ENCODE measurements around the gene CAD.

Gene CAD

DNA sequence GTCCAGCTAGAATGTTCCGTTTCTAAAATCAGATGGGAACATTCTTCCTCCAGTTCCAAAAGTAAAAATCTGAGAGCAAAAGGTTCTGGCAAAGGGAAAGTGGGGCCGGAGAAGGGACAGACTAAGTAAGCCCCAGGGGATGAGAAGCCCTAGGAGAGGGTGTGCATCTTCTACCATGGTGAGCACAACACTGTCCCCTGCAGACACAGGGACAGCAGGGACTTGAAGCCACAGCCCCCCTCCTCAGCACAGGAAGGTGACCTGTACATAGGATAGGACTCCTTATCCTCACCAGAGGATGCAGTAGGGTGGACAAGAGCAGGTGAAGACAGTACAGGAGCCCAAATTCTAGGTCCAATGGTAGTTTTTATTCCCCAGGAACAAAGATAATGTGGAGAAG lies 17.9 kb upstream of the CAD start:
- no peak for FAIRE-seq

DNA sequence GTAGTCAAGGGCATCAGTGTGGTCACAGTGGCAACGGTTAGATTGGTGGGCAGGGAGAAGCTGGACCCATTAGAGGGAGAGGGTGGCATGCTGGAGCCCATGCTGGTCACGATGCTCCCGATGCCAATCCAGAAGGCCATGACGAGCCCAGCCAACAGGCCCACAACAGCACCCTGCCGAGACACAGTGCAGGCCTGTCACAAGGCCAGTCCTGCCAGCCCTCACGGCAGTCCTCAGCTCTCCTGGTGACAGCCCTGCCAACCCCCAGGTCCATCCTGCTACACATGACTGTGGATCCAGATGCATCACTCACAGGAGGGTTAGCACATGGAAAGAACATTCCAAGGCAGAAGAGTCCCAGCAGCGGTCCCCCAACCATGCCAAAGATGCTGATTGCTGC lies 15.5 kb upstream of the CAD start:
- FAIRE-seq: no peak

DNA sequence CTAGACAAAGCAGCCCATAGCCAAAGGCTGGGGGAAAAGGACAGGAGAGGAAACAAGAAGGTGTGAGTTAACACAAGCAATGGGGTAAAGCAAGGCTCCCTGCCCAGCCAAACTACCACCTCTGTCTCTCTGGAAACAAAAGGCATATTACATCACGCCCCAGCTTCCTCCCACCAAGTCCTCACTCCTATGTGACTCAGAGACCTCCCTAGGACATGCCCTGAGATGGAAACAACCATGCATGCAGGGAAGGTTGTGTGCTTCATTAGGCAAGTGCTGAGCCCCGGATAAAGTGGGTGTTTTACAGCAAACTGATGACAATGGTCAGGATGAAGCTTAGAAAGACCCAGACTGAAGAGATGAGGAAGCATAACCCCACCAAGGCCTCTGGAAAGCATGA lies 14.3 kb upstream of the CAD start:
- FAIRE-seq: no peak

DNA sequence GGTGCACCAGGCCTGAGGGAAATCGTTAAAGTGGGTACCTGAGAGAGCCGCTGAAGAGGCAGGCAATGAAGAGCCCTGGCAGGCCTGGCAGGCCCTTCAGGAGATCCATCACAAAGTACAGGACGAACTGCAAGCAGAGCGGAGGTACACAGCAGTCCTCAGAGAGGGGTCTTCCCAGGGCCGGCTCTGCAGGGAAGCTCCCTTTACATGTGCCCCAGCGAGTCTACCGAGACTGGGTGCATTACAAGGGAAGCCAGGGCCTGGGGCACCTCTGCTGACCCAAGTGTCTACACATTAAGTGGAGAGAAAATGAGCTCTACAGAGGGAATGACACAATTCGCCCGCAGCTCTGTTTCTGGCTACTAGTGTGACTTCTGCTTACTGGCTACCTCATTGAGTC lies 13.4 kb upstream of the CAD start:
- FAIRE-seq: no peak

DNA sequence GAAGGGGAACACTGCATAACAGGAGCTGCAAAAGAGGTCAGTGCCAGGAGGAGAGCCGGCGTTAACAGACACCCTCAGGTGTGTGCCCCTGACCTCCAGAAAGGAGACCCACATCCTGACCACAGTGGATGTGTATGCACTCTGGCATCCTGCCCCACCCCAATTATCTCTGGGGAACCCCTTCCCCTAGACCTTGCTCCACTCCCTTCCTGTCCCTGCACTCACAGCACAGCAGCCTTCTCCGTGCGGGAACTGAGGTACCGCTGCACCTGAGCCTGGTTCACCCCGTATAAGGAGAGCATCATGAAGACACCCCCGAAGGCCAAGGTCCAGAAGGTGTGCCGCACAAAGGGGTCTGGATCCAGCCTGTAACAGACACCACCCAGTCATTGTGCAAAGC lies 12.6 kb upstream of the CAD start:
- FAIRE-seq: no peak

DNA sequence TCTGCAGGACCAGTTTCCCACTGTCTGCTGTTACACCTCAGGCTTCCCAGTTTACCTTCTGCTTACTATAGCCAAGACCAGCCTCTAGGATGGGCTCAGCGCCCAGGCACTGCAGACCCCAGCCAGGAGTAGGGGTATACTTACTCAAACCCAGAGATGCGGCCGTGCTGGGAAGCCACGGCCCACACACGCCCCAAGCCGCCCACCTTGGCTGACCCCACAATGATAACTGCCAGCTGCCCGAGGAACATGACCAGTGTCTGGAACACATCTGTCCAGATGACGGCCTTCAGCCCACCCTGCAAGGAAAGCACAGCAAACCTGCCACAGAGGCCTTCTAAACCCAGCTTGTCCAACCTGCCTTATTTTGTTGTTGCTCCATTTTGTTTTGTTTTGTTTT lies 12.0 kb upstream of the CAD start:
- FAIRE-seq: no peak

DNA sequence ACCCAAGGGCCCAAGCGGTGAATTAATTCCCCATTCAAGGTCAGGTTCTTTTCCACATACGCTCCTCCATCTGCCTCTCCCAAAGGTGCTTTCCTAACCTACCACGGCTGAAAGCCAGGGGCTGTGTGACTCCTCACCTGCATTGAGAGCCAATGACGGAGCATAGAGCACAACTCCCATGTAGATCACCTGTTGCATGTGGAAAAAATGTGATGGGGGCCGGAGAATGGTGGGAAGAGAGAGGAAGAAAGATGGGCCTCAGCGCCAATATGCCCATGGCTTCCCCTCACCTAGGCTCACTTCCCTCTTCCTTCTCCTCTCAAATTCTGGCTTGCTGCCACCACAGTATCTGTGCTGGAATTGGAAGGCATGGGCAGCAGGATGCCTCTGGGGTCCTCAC lies 10.8 kb upstream of the CAD start:
- no peak for FAIRE-seq

DNA sequence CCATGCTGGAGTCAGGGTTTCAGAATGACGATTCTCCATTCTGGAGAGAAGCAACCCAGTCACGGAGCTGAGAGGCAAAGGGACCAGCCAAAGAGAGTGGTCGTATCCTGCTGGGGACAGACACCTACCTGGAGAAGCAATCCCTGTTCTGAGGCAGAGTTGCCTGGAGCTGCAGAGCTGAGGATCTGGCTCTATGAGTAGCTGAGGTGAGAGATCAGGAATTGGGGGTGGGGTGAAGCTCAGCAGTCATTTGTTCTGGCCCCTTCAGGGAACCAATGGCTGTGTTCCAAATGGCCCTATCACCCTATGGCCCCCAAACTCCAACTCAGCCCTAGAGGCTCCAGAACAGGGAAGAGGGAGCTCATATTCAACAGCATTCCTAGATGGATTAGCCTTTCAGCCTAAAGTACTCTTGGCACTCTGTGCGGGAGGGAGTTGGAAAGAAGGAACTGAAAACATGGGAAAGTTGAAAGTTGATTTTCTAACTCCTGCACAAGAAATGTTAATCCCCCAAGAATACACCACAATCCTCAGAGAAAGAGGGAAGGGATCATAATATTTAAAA lies 8.6 kb upstream of the CAD start:
- no peak for FAIRE-seq

DNA sequence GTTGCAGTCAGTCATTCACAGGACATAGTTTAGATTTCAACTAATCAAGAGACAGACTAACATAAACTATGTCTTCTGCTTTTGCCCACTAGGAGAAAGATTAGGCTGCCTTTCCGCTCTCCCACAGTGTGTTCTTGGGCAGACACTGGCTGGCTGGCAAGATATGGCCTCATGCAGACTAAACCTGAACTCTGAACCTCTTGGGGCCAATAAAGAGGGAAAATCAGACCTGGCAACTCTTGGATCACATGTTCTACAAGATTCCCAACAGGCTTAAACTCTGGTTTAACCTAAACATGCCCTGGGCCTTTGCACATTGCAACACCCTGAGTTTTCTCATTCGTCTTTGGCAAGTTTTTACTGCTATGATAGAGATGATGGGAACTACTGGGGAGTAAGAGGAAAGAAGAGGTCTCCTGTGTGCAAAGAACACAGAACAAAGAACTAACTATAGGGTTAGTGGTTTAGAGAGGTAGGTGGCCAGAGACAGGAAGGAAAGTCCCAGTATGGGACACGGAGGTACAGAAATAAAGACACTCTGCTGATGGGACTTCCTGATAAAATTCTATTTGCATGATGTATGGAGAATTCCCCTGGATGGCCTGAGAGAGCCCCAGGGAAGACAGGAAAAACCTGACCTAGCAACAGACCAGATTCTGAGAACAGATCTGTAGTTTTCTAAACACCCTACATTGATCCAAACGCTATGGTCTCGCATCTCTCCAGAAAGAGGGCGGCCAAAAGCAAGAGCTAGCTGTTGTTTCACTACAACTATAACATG lies 7.4 kb upstream of the CAD start:
- FAIRE-seq: no peak

DNA sequence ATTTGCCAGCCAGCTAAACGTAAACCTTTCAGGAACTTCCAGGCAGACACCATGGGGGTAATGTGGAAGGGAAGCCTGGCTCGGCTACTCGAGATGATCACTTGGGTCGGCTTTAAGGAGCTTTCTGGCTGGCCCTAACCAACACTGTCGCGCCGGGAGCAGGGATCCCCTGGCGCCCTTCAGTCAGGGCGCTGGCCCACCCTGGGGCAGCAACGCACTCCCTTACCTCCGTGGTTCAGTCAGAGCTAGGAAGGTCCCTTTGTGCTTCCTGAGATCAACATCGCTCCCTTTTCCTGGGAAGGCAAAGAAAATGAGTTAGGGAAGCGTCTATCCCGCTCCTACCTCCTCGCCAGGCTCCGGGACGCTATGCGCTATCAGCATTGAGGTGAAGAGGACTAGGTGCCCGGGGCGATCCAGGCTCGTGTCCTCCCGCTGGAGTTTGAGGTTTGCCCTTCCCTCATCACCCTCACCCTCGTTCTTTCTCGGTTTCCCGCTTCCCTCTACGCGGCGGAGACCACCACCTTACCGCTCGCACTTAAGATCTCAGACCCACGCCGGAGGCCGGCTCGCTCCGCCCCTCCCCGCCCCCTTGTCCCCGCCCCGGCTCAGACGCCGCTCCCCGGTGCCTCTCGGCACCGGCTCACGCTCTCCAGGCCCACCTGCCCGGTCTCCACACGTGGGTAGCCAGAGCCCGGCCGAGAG lies 5.8 kb upstream of the CAD start:
- no peak for FAIRE-seq

DNA sequence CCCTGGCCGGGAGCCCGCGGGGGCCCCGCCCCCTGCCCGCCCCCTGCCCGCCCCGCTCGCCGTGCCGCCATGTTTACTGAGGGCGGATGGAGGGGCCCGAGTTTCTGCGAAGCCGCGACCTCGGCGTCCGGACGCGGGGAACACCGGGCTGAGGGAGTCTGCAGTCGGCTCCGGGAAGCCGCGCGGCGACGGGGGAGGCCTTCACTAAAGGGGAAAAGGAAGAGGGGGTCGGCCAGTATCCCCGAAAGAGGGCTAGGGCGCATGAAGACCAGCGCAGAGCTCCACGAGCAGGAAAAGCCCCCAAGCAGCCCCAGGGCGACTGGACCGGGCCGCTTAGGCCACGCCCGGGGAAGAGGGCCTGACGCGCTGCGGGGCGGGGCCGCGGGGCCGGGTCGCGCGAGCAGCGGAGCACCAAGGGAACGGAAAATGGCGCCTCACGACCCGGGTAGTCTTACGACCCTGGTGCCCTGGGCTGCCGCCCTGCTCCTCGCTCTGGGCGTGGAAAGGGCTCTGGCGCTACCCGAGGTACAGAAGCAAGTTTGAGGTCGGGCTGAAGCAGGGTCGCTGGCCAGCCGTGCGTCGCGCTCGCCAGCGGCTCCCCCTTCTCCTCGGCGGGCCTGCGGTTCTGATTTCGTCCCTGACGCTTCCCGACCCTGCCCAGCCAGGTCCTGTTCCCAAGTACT lies 5.1 kb upstream of the CAD start, which contains the start of the genes ATRAID and SLC5A6:
ATRAID (plus strand) TSS at position 99 of the 683 bp plus-strand sequence; CDS start at position 427, 328 bp downstream.
SLC5A6 (minus strand) TSS at position 326 of the 683 bp plus-strand sequence. CDS start 4,618 bp downstream, outside the sequence.
- no peak for FAIRE-seq

DNA sequence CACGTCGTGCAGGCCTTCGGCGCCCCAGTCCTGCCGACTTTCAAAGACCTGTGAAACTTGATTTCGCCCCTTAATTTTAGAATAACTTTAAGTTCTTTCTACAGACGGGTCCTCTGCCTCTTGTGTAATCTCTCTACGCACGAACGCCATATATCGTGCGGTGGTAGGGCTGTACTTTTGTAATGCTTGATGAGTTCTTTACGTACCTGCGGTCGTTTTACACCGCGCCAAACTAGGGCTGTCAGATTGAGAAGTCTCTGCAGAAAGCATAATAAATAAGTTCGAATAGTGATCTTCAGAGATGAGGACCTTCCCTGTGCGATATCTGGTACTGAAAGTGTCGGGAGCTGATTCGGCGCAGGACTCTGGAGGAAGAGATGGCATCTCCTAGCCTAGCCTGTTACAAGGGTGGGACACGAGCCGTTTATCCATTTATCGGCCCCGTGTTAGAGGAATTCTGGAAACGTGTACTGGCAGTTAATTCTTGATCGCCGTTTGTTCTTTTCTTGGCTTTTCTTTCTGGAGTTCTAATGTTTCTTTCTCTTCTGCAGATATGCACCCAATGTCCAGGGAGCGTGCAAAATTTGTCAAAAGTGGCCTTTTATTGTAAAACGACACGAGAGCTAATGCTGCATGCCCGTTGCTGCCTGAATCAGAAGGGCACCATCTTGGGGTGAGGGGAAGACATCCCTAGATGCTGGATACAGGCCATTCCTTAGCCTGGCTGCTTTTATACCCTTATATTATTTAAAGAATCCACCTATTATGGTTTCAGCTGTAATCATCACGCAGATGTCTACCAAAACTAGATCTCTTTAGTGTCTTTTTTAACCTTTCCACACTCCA lies 4.3 kb upstream of the CAD start:
- FAIRE-seq: no peak

DNA sequence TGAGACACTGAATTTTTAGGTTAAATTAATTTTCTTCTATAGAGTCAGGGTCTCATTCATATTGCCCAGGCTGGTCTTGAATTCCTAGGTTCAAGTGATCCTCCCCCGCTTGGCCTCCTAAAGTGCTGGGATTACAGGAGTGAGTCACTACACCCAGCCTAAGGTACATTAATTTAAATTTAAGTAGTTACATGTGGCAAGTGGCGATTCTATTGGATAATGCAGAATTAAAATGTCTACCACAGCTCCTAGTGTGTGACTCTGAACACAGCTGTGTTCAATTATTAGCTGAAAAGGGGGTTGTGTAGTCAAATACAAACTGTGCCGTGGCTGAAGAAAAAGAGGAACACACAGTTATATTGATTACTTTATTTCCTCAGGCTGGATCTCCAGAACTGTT lies 2.2 kb upstream of the CAD start:
- FAIRE-seq: no peak

DNA sequence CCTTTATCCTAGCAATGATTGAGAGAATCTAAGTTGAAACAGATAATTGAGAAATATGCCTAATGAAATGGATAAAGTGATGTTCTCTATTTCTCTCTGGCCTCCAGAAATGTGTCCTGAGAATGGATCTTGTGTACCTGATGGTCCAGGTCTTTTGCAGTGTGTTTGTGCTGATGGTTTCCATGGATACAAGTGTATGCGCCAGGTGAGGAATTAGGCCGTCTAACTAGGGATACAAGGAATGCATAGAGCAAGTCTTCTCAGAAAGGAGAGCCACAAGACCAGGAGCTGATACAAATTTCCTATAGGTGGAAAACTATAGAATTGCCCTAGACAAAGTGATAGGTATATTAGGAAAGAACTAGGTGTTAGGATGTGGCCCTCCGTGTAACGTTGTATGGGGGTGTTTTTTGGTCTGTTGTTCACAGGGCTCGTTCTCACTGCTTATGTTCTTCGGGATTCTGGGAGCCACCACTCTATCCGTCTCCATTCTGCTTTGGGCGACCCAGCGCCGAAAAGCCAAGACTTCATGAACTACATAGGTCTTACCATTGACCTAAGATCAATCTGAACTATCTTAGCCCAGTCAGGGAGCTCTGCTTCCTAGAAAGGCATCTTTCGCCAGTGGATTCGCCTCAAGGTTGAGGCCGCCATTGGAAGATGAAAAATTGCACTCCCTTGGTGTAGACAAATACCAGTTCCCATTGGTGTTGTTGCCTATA lies 592 bp upstream of the CAD start:
- no peak for FAIRE-seq

DNA sequence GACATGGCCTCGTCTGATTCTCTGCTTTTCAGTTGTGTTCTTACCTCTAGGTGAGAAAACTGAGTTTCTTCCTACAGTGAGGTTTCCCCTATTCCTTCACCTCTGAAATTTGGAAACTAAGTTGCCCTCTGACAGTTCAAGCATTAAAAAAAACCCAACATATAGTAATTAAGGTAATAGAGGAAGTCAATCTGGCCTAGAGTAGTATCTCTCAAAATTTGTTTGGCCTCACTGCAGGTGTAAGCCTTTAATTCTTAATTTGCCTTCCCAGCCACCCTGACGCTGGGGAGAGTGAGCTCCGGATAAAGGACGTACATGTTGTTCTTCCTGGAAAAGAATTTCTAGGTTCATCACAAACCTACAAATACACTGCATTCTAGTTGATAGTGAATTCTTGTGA lies 1.4 kb downstream of the CAD start:
- no peak for FAIRE-seq

DNA sequence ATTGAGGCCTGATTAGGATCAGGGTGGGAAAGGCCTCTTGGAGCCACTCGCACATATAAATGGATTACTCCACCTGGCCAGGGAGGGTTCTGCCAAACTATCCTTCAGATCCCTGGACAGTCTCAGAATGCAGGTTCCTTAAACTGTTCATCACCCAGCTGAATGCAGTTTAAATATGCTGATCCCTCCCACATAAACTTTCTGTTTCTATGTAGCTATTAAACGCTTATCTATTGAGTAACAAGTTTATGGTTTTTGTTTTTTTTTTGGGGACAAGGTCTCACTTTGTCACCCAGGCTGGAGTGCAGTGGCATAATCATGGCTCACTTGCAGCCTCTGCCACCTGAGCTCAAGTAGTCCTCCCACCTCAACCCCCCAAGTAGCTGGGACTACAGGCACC lies 1.9 kb downstream of the CAD start:
- no peak for FAIRE-seq

DNA sequence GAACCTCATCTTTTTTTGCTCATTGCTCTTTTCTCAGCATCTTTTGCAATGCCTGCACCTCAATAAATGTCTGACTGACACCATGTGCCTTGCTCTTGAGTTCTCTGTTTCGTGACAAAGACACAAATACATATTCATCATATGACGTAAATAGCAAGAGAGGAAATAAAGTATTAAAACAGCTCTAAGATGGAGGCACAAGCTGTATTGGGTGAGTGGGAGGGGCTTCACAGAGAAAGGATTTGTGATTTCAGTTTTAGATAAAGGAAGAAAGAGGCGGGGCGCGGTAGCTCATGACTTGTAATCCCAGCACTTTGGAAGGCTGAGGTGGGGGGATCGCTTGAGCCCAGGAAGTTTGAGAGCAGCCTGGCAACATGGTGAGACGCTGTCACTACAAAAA lies 2.9 kb downstream of the CAD start:
- no peak for FAIRE-seq

DNA sequence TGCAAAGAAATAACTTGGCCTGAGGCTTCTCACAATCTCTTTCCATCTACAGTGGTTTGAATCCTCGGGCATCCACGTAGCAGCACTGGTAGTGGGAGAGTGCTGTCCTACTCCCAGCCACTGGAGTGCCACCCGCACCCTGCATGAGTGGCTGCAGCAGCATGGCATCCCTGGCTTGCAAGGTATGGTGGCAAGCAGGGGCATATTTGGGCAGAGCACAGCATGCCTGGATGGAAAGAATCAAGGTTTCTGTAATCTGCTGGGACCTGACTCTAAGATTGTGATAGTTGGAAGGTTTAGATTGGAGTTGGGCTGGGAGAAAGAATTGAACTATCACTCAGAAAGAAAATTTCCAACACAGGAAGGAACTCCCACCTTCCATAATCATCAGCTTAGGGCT lies 4.0 kb downstream of the CAD start:
- FAIRE-seq: no peak

DNA sequence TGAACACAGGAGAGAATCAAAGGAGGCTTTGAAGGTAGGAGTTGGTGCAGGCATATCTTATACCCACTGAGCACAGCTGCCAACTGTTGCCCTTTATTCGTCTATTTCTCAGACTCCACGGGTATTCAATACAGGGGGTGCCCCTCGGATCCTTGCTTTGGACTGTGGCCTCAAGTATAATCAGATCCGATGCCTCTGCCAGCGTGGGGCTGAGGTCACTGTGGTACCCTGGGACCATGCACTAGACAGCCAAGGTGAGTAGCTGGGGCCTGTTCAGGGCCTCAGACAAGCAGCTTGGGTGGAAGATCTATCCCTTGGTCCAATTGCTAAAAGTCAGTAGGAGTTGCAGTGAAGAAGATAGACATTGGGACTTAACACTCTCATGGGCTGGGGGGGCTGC lies 5.2 kb downstream of the CAD start:
- FAIRE-seq: no peak

DNA sequence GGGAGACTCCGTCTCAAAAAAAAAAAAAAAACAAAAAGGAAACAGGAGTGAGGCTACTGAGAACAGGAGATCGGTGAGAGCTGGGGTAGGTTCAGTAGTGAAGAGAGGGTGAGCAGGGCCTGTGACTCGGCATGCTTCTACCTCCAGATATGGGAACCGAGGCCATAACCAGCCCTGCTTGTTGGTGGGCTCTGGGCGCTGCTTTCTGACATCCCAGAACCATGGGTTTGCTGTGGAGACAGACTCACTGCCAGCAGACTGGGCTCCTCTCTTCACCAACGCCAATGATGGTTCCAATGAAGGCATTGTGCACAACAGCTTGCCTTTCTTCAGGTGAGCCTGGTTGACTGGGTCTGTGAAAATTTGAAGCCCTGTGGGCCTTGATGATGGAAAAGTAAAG lies 6.2 kb downstream of the CAD start:
- no peak for FAIRE-seq

DNA sequence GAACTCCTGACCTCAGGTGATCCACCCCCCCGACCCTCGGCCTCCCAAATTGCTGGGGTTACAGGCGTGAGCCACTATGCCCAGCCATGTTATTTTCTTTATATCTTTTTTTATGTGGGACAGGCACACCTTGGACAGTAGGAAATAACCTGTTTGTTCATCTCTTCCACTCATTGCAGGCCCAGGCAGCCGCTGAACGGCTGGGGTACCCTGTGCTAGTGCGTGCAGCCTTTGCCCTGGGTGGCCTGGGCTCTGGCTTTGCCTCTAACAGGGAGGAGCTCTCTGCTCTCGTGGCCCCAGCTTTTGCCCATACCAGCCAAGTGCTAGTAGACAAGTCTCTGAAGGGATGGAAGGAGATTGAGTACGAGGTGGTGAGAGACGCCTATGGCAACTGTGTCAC lies 8.4 kb downstream of the CAD start:
- FAIRE-seq: no peak

DNA sequence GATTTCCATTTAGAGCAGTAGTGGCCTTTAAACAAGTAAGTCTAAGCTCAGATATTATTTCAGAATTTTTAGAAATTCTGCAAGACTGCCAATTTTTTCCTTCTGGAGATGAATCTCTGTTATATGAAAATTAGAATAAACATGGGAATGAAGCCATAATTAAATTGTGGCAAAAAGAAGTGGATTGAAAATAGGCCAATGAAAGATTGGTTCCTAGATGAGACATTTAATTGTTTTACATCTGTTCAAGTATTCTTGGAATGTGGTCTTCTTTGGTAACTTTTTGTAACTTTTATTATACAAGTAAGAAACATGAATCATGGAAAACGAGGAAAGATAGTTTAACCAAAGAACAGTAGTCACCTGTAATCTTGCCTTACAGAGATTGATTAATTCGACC lies 10.3 kb downstream of the CAD start:
- FAIRE-seq: no peak
